NCI-H82 treated with DMSO at 0.1 percent for 48 hours (cell line): ENCODE results near the gene GKN2.

Source experiments
- DNase-seq: peaks from one replicate; lab custom pipeline; 2025; ENCODE audit not compliant: unreplicated experiment; lab: John Stamatoyannopoulos, UW

The GKN2 gene, protein sequence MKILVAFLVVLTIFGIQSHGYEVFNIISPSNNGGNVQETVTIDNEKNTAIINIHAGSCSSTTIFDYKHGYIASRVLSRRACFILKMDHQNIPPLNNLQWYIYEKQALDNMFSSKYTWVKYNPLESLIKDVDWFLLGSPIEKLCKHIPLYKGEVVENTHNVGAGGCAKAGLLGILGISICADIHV

DNA sequence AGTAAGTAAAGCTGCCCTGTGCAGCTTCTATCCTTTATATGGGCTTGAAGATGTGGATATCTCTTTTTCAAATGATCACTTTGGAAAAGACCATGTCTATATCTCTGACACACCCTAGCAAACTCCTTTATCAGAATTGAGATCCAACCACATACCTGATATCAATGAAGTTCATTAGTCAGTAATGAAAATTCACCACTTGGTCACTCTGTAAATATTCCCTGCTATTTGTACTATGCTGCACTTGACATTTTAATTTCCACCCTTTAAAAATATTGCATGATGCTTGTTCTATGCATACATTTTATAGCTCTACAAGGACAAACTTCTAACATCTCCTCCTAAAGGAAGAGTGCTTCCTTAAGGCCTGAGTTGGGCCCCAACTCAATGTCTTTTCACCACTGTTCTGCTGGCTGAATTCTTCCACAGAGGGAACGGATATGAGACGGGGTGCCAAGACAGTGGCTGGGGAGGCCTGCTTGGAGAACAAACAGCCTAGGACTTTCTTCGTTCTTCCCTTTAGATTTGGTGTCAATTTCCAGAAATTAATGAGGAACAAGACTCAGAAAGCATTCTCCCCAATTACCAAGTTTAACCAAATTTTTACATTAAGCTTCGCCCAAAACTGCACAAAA is at the start of gene GKN2:
TSS of gene GKN2 (minus strand) at position 7 of the 635 bp plus-strand sequence. CDS start 32 bp downstream, outside the sequence.
- no peak for DNase-seq

DNA sequence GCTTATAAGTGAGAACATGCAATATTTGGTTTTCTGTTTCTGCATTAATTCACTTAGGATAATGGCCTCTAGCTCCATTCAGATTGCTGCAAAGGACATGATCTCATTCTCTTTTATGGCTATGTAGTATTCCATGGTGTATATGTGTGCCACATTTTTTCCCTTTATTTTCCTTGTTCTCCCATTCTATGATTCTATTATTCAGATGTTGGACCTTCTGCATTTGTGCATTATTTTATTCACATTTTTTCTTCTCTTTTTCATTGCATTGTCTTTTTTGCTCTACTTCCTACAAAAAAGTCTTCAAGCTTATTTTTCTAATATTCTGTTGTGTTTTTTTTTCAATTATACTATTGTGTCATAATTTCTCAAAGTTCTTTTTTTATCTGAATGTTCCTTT is 49.2 kb upstream of the GKN2 start:
- no peak for DNase-seq

DNA sequence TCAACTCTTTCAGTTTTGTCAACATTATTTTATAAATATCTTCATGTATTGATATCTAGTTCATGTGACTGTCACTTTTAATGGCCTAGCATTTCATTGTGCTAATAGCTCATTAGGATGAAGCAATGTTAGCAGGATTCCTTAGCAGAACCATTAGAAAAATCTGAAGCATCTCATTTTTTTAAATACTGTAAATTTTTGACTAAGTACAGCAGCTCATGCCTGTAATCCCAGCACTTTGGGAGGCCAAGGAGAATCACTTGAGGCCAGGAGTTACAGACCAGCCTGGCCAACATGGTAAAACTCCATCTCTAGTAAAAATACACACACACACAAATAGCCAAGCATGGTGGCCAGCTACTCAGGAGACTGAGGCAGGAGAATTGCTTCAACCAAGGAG is 44.7 kb upstream of the GKN2 start:
- DNase-seq, result no peak

DNA sequence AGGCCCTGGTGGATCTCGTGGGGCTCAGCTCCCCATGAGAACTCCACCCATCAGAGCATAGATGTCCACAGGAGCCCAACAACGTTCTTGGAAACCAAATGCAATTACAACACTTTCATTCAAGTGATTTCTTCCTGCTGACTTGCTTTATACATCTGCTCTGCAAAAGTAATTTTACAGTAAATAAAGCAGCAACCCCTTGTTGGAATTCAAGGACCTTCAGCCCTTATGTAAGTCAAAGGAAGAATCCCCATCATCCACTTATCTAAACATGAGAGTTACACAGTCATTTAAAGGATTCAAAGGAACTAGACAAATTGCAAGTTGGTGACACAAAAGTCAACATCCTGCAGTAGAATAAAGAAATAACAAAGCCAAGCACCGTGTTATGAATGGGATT is 43.2 kb upstream of the GKN2 start:
- DNase-seq, result no peak

DNA sequence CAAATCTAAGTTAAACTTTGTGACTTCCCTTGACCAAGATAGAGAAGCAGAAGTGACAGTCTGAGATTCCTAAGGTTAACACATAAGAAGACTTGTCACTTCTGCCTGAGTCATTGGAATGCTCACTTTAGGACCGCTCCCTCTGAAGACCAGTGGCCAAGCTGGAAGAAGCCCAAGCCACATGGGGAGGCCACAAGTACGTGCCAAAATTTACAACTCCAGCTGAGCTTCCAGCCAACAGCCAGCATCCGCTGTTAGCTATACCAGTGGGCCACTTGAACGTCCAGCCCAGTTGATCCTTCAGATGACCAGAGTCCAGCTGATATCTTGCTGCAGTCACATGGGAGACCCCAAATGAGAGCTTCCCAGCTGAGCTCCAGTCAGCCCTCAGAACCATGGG is 42.2 kb upstream of the GKN2 start:
- no peak for DNase-seq

DNA sequence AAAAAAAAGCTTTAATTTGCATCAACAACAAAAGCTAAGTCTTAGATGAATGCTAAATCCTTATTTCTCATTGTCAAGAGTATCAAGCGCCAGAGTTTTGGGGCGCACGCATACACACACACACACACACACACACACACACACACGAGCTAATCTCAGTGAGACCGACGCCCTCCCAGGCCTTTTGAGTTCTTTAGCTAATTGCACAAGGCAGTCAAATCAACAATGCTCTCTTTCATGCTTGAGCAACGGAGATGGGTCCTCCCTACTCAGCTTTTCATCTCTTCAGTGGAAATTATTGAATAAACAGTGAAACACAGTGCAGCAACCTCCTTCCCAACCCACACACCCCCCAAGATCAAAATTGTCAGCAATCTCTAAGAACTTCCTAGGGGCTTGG is 41.0 kb upstream of the GKN2 start:
- DNase-seq, result no peak

DNA sequence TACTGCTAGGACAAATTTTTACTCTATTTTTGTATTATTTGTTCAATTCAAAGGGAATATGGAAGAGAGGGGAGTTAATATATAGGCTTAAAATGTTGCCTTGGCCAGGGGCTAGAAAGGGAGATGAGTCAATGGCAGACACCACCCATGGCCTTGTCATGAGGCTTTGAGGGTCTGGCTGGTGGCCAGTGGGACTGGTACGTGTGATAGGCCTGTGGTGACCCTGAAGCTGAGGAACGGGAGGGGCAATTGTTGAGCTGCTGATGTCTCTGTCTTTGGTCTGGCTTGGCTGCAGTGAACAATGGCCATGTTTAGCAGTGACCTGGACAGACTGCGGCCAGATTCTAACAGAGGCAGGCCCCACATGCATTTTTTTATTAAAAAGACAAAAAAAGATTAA is 40.2 kb upstream of the GKN2 start:
- no peak for DNase-seq

DNA sequence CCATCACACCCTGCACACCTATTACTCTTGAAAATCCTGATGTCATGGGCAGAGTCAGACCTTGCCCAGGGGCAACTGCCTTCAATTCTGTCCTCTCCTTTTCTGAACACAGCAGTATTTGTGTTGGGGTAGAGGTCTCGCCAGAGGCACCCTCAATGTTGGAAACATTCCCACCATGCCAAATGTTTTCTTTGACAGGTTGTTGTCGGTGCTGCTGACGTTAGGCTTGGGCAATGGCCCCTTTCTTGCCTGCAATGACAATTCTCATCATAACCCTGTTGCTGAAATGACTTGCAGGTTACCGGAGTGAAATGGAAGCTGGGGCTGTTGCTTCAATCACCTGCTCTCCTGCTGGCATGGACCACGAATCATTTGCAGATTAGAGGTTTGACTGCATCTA is 39.6 kb upstream of the GKN2 start:
- DNase-seq, result no peak

DNA sequence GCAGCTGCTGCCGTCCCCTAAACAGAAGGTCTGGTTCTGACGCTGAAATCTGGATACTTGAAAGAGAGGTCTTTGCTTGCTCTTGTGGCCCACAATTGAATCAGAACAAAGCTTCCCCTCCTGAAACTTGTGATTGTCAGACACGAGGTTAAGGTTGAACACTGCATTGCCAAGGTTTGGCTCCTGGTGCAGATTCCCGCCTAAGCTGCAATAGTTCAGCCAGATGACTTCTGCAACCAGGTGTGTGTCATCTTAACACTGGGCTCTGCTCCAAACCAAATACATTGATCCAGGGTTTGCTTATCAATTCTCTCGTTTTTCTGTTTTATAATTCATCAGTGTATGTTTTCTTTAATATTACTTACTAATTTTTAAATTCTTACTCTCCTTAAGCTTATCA is 36.3 kb upstream of the GKN2 start:
- no peak for DNase-seq

DNA sequence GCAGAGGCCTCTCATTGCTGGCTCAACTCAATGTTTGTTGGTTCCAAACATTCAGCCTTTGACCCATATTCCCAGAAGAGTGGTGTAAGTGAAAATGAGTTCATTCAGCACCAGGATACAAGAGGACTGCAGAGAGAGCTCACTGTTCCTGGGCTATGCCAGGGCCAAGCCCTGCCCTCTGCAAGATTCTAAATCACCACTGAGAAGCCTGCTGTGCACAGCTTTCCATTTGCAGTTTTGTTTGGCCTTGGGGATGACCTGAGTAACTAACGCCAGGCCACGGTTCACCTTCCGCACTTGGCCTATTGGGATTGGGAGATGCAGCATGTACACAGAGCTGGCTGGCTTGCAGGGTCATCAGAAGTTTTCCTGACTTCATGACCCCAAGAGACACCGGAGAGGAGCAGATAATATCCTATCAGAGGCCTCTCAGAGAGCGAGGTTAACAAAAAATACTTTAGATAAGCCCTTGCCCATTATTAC is 34.4 kb upstream of the GKN2 start:
- DNase-seq, result no peak

DNA sequence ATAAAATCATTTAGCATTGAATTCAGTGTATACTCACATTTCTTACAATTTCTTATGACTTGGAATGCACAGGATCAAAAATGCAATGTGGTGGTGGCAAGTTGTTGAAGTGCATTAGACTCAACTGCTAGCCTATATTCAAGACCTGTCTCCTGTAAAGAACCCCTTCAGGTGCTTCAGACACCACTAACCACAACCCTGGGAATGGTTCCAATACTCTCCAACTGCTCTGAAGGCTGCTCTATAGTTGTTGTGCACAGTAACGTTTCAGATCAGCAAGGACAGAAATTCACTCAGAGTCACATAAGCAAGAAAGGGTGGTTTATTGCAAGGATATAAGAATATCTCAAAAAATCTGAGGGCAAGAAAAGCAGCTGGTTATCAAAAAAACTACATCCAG is 28.3 kb upstream of the GKN2 start:
- DNase-seq, result no peak

DNA sequence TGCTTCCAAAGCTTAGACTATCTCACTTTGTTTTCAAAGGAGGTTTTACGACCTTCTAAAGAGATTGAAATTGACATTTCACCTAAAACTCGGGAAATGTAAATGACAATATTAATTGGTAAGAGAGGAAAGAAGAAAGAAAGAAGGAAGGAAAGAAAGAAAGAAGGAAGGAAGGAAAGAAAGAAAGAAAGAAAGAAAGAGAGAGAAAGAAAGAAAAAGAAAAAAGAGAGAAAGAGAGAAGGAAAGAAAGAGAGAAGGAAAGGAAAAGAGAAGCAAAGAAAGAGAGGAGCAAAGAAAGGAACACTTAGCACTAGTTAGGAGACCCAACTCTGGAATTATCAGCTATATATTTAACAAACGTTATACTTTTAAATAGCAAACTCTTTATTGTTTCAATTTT is 25.4 kb upstream of the GKN2 start:
- no peak for DNase-seq

DNA sequence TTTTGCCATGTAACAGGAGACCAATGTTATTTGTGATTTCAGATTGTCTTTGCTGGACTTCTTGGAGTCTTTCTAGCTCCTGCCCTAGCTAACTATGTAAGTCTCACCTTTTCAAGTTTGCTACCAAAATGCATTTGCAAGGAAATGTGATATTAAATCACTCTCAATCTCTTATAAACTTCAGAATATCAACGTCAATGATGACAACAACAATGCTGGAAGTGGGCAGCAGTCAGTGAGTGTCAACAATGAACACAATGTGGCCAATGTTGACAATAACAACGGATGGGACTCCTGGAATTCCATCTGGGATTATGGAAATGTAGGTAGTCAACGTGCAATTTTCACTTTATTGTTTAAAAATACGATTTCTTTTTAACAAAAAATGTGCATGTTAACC is 24.8 kb upstream of the GKN2 start:
- DNase-seq, result no peak

DNA sequence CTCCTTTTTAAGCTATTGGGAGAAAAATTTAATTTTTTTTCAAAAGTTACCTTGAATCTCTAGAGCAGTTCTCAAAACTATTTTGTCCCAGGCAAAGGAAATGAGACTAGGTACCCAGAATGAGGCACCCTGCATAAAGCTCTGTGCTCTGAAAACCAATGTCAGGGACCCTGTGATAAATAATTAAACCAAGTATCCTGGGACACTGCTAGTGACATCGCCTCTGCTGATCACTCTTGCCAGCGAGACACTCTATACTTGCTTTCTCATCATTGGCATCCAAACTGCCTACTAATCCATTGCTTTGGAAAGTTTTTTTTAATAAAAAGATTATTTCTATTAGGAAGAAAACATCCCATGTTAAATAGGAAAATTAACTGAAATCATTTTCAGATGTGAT is 23.2 kb upstream of the GKN2 start:
- no peak for DNase-seq

DNA sequence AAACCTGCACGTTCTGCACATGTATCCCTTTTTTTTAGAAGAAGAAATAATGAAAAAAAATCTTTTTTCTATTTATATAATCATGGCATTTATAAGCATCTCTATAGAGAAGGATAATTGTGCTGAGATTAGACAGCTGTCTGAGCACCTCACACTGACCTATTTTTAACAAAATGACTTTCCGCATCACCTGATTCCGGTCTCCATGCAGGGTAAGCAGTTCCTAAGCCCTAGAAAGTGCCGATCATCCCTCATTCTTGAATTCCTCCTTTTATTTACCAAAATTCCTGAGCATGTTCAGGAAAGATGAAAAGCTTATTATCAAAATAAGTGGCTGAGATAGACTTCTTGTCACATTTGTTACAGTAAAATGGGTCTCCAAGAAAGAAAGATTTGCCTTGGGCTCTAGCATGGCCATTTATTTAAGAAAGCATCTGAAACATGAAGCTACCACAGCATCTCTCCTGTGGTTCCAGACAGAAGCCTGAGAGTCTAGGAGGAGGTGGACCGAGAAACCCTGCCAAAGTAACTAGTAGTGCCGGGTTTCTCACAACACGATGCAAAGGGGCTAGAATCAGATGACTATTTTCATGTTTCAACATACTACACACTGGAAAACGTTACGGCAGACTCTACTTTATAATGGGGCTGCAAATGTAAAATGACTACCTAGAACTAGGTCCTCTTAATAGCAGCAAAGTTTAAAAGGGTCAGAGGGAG is 22.4 kb upstream of the GKN2 start:
- no peak for DNase-seq

DNA sequence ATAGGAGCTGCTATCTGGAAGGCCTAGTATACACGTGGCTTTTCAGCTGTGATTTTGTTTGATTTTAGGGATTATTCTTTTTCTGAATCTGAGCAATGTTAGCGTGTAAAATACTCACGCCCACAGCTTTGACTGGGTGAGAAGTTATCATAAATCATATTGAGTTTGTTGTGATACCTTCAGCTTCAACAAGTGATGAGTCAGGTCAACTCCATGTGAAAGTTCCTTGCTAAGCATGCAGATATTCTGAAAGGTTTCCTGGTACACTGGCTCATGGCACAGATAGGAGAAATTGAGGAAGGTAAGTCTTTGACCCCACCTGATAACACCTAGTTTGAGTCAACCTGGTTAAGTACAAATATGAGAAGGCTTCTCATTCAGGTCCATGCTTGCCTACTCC is 21.6 kb upstream of the GKN2 start, which contains the start of gene GKN1:
TSS of gene GKN1 (plus strand) at position 386 of the 400 bp plus-strand sequence. CDS start 42 bp downstream, outside the sequence.
- DNase-seq, result no peak

DNA sequence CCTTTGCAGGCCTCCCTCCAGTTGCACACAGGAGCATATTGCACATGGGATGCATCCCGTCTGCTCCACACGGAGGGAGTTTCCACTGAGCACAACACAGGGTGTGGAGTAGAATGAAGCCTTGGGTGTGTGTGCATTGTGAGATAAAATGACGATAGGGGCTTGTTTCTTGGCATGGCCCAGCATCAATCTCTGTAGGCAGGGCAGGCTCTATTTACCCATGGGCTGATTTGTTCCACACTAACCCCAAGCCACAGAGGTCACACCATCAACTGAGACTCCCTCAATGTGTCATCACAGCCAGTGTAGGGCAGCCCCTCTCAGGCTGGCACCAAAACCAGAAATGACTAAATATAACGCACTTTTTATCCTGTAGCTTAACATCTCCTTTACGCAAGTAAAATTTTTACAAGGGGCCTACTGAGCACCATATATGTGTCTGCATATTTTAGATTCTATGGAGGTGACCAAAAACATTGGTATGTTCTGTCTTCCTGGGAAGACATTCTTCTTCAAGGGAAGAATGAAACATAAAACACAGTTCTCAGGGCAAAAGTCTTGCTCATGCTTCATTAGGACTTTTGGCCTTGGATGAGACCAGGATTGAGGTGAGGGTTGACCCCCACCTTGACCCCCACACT is 19.0 kb upstream of the GKN2 start:
- DNase-seq, result no peak

DNA sequence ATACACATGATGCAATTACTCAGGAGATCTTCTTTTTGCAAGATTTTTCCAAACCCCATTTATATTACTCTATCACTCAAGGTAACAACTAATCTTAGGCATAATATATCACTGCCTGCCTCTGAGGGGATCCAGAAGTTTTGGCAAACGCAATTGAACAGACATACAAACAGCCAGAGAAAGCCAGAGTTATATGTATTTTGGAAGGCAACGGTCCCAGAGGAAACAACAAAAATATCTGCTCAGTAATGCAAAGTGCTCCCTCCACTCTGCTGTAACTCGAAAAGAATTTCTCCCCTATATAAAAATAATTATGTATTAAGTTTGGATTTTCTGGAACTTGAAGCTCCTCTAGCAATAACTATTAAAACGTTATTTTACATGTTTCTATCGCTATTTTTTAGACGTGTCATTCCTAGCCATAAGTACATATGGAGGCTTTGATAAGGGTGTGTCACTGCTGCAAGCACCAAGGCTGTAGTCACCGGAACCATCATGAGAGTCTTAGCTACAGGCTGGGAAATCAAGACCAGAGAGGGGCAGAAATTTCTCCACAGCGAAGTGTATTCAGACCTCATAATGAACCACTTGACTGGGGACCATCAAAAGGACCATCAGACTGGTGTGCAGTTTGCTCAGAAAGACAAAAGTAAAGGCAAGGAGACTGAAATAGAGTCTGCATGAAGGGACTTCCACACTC is 18.0 kb upstream of the GKN2 start:
- DNase-seq, result no peak

DNA sequence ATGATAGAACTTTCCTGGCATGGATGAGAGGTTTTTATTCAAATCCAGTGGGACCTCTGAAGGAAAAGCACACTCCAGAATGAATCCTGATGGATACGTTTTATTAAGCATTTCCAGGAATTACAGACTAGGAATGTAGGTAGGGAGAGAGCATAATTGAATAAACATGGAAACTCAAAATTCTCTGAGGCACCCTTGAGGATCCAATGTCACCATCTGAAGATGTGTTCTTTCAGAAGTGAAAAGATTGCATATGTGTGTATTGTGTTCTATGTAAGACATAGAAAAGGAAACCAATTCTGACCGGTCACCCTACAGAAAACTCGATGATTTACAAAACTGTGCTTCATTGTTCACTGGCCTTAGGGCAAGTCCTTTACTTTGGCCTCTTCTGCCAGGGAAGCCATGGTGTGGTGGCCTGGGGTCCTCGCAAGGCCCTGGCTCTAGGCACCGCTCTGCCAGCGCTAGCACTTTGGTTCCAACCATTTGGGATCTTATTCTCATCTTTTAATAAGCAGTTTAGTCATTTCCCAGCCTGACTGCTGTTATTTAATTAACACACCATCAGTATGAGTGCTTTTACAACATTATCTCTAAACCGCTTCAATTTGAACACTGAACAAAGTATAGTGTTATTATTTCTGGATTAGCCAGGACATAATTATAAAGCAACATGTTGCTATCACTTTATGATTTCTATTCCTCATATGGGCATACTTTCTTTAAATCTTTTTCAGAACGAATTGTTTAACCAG is 17.2 kb upstream of the GKN2 start:
- no peak for DNase-seq

DNA sequence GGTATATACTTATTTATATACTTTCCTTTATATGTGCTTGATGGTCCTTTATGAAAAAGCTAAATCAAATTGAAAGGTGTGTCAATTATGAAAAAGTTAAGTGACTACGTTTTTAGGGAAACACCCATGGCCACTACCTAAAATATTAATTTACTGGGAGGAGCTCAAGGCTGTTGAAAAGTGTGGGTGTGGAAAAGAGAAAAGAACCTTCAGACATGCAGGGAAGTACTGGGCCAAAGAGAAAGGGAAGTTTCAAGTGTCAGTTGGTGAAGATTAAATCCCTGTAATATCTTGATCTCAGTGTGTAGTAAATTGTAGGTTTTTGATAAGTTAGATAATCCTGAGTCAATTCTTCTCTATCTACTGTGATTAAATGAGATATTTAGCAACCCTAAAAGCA is 15.5 kb upstream of the GKN2 start:
- no peak for DNase-seq

DNA sequence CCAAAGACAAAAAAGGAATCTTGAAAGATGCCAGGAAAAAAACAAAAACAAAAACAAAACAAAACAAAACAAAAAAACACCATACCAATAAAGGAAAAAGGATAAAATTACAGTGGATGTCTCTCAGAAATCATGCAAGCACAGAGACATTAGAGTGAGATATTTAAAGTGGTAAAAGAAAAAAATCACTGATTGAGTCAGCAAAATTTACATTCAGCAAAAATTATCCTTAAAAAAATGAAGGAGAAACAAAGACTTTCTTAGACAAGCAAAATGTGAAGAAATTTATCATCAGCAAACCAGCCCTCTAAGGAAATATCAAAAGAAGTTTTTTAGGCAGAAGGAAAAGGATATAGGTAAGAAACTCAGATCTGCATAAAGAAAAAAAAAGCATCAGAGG is 11.6 kb upstream of the GKN2 start:
- no peak for DNase-seq
